GM21529 (cell line): ENCODE data around the gene PARD3.
"Not testable (repeated sequence)": the region's sequence is repeated elsewhere in the genome, so short reads cannot be mapped to it uniquely, and the experiment has no call there.

Experiments used
- ATAC-seq: cut with Tn5 transposase; IDR thresholded peaks from one replicate; pipeline ENCODE4 v1.9.1; 2021; ENCODE audit not compliant: unreplicated experiment

Gene PARD3

GRCh38 chr10:34290412-34291081 is 524.5 kb downstream of the PARD3 start:
- no peak for ATAC-seq

GRCh38 chr10:34288634-34289033 is 526.5 kb downstream of the PARD3 start:
- no peak for ATAC-seq

- no peak for ATAC-seq
Measured at GRCh38 chr10:34286136-34286739, 528.9 kb downstream of the PARD3 start.

GRCh38 chr10:34281661-34282582 is 533.2 kb downstream of the PARD3 start:
- no peak for ATAC-seq

- no peak for ATAC-seq
Measured at GRCh38 chr10:34280599-34281374, 534.3 kb downstream of the PARD3 start.

- ATAC-seq = no peak
Measured at GRCh38 chr10:34275626-34276130, 539.4 kb downstream of the PARD3 start.

GRCh38 chr10:34274906-34275305 is 540.2 kb downstream of the PARD3 start:
- ATAC-seq = no peak

GRCh38 chr10:34273340-34273739 is 541.8 kb downstream of the PARD3 start:
- ATAC-seq = no peak

GRCh38 chr10:34272316-34272715 is 542.8 kb downstream of the PARD3 start:
- no peak for ATAC-seq

- ATAC-seq = not testable (repeated sequence)
Measured at GRCh38 chr10:34268410-34268809, 546.7 kb downstream of the PARD3 start.

- no peak for ATAC-seq
Measured at GRCh38 chr10:34262985-34263384, 552.1 kb downstream of the PARD3 start.

GRCh38 chr10:34260904-34261303 is 554.2 kb downstream of the PARD3 start:
- ATAC-seq = no peak

- no peak for ATAC-seq
Measured at GRCh38 chr10:34256216-34256615, 558.9 kb downstream of the PARD3 start.

- ATAC-seq = no peak
Measured at GRCh38 chr10:34255035-34255434, 560.1 kb downstream of the PARD3 start.

- no peak for ATAC-seq
Measured at GRCh38 chr10:34254596-34254995, 560.5 kb downstream of the PARD3 start.

- ATAC-seq = no peak
Measured at GRCh38 chr10:34252111-34252510, 563.0 kb downstream of the PARD3 start.

GRCh38 chr10:34251177-34251576 is 563.9 kb downstream of the PARD3 start:
- ATAC-seq = no peak

- no peak for ATAC-seq
Measured at GRCh38 chr10:34250722-34251121, 564.4 kb downstream of the PARD3 start.

- ATAC-seq = no peak
Measured at GRCh38 chr10:34249634-34250033, 565.5 kb downstream of the PARD3 start.

- no peak for ATAC-seq
Measured at GRCh38 chr10:34247560-34247959, 567.5 kb downstream of the PARD3 start.
